AG09309 (cell line): ENCODE data around the gene GOLT1A.

Source experiments
- DNase-seq: peaks from one replicate; pipeline ENCODE4 v3.0.0-alpha.2; 2010; ENCODE audit warnings: low read depth
- H3K4me3 ChIP-seq: 2 replicates; pipeline ENCODE4 v1.5.1; 2011; ENCODE audit warnings: mild to moderate bottlenecking, low read depth, low read length, moderate library complexity; ENCODE audit not compliant: control insufficient read depth
- TF ChIP-seq, protein P1 (sequence below): IDR thresholded peaks from 2 replicates; pipeline ENCODE4 v1.5.1; 2011; ENCODE audit warnings: mild to moderate bottlenecking, low read depth, low read length, inconsistent platforms; ENCODE audit not compliant: insufficient read depth, control insufficient read depth; ENCODE audit errors: missing control alignments

The GOLT1A gene

DNA sequence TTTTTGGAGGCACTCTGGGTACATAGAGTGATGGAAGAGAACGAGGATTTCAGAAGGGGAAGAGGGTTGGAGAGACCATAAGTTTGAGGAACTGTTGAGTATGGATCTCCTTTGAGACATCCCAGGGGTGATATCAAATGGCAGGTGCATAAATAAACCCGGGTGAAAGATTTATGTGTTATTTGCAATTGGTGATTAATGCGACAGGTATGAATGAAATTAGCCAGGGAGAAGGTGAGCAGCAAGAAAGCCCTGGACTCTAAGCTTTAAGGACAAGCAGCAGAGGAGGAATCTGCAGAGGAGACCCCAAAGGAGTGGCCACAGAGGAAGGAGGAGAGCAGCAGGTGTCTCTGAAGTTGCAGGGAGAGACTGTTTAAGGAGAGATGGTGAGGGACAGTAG lies 38.8 kb downstream of the GOLT1A start:
- no peak for DNase-seq
- H3K4me3 ChIP-seq: no peak overlapping the region
- TF ChIP-seq, protein P1, sequence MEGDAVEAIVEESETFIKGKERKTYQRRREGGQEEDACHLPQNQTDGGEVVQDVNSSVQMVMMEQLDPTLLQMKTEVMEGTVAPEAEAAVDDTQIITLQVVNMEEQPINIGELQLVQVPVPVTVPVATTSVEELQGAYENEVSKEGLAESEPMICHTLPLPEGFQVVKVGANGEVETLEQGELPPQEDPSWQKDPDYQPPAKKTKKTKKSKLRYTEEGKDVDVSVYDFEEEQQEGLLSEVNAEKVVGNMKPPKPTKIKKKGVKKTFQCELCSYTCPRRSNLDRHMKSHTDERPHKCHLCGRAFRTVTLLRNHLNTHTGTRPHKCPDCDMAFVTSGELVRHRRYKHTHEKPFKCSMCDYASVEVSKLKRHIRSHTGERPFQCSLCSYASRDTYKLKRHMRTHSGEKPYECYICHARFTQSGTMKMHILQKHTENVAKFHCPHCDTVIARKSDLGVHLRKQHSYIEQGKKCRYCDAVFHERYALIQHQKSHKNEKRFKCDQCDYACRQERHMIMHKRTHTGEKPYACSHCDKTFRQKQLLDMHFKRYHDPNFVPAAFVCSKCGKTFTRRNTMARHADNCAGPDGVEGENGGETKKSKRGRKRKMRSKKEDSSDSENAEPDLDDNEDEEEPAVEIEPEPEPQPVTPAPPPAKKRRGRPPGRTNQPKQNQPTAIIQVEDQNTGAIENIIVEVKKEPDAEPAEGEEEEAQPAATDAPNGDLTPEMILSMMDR: no peak

DNA sequence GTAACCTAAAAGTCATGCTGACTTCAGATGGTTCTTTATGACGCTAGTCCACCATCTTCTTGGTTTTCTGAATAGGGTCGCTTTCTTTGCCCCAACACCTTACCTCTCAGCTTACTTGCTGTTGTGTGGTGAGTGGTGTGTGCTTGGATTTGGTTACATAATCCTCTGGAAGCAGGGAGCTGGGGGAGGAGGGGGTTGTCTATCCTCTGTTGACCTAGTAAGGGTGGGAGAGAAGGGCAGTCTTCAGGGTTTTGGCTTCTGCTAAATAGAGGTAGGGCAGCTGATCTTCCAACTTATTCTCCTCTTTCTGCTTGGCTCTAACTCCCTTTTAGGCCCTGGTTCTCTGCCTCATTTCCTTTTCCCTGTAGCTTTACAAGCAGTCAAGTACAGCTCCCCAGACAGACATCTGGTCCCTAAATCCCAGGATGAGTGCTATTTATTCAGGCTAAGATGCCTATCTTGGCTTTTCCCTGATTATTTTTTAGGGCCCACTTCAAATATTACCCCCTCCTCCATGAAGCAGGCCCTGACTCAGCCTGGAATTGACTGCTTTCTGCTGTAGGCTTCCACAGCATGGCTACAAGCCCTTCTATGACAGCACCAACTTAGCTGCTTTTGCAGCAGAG lies 41.3 kb downstream of the GOLT1A start:
- TF ChIP-seq, protein P1: no peak
- no peak overlapping the region for H3K4me3 ChIP-seq
- DNase-seq: no peak

DNA sequence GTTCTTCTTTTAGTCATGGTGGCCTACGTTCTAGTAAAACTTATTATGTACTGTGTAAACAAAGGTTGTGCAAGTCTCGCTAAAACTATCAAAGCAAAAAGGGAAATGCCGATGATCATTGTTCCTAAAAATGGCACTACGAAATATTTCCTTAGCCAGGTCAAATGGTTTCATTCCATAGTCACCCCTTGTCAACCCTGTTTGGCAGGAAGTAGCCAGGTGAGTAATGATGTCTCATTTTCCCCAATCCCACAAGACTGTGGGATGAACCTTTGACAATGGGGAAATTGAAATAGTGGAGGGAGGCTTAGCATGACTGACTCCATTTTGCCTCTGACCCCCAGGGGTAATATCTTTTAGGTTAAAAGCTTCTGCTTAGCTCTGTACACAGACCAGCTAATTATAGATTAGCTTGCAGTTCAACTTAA lies 42.0 kb downstream of the GOLT1A start:
- DNase-seq: peak; percentile 25

DNA sequence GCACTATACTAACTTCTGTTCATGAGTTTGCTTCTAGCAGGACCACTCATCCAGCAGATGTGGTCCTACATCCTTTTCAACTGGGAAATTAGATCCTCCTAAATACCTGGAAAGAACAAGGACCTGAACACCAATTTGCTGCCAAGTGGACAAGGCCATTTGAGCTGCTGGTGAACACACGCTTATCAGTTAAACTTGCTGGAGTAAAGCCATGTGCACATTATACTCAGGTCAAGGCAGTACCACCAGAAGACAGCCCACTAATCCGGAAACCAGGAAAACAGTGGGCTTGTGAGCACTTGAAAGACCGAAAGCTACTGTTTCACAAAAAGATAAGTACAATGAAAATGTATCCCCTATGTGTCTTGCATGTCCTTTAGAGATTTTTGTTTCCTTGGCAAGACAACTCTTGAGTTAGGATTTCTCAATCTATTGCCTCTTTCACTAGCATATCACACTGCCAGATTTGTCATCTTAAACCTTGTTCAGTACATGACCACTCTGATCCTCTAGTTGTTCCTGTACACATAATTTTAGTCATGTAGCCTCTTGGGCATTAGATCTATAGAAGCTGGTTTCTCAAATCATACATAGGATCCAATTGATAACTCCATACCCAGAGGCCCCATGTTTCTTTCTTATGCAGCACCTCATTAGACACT lies 43.2 kb downstream of the GOLT1A start:
- no peak overlapping the region for H3K4me3 ChIP-seq
- DNase-seq: no peak
- TF ChIP-seq, protein P1: no peak

More for the DNA sequence above, 42.0 kb downstream of the GOLT1A start:
- TF ChIP-seq, protein P1: no peak
- no peak overlapping the region for H3K4me3 ChIP-seq

DNA sequence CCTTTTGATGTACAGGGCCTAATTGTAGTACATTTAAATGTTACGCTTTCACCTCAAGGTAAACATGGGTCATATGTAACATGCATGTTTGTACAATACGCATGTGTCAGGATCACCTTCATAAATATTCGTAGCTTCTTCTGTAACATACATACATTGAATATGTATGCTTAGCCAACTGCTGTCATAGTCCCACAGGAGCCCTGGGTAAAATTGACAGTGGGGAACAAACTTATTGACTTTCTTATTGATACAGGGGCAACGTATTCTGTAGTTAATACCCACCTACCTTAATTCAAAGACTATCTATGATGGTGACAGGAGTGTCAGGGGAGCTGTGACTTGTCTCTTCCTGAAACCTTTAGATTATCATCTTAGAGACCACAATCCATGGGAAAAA lies 43.9 kb downstream of the GOLT1A start:
- TF ChIP-seq, protein P1: no peak
- DNase-seq: no peak
- H3K4me3 ChIP-seq: no peak overlapping the region

DNA sequence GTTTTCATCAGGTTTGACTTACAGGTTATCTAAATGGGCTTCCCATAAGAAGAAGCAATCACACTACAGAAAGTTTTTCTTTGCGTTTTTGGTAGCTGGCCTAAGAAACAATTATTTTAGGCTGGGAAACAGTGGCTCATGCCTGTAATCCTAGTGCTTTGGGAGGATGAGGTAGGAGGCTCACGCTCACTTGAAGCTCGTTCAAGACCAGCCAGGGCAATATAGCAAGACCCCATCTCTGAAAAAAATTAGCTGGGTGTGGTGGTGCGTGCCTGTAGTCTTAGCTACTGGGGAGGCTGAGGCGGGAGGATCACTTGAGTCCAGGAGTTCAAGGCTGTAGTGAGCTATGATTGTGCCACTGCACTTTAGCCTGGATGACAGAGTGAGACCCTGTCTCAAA lies 46.1 kb downstream of the GOLT1A start:
- TF ChIP-seq, protein P1: no peak
- no peak for DNase-seq

More for the DNA sequence above, 46.1 kb downstream of the GOLT1A start:
- no peak overlapping the region for H3K4me3 ChIP-seq
